GM13977 (cell line): Measurements from ENCODE around the gene ZC3H7A.
"Not testable (repeated sequence)": the region's sequence is repeated elsewhere in the genome, so short reads cannot be mapped to it uniquely, and the experiment has no call there.

Source experiments
- DNase-seq: peaks from one replicate; pipeline ENCODE4 v3.0.0; 2012; ENCODE audit warnings: low spot score
- in situ Hi-C: fragments of 300-500 bp; cut with MboI; formaldehyde crosslinking; loops from one replicate; pipeline ENCODE4 v1.12.0; 2022; ENCODE audit warnings: low sequenced_read_pairs, low pct_unique_long_range_greater_than_20kb, mixed read lengths, inconsistent platforms; ENCODE audit not compliant: unreplicated experiment
- TF ChIP-seq, protein P1 (sequence below): IDR thresholded peaks from 2 replicates; pipeline ENCODE4 v1.5.1; 2012; ENCODE audit warnings: mild to moderate bottlenecking, control low read depth; ENCODE audit not compliant: insufficient read depth; ENCODE audit errors: extremely low read depth, missing control alignments

ZC3H7A gene

GRCh38 chr16:11836650-11837244 is 39.7 kb upstream of the ZC3H7A start:
- no peak for DNase-seq
- in situ Hi-C loops: no loop called here
- TF ChIP-seq, protein P1, sequence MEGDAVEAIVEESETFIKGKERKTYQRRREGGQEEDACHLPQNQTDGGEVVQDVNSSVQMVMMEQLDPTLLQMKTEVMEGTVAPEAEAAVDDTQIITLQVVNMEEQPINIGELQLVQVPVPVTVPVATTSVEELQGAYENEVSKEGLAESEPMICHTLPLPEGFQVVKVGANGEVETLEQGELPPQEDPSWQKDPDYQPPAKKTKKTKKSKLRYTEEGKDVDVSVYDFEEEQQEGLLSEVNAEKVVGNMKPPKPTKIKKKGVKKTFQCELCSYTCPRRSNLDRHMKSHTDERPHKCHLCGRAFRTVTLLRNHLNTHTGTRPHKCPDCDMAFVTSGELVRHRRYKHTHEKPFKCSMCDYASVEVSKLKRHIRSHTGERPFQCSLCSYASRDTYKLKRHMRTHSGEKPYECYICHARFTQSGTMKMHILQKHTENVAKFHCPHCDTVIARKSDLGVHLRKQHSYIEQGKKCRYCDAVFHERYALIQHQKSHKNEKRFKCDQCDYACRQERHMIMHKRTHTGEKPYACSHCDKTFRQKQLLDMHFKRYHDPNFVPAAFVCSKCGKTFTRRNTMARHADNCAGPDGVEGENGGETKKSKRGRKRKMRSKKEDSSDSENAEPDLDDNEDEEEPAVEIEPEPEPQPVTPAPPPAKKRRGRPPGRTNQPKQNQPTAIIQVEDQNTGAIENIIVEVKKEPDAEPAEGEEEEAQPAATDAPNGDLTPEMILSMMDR: no peak

GRCh38 chr16:11835891-11836649 is 39.0 kb upstream of the ZC3H7A start:
- TF ChIP-seq, protein P1: no peak
- no peak for DNase-seq
- in situ Hi-C loops: no loop called here

DNA sequence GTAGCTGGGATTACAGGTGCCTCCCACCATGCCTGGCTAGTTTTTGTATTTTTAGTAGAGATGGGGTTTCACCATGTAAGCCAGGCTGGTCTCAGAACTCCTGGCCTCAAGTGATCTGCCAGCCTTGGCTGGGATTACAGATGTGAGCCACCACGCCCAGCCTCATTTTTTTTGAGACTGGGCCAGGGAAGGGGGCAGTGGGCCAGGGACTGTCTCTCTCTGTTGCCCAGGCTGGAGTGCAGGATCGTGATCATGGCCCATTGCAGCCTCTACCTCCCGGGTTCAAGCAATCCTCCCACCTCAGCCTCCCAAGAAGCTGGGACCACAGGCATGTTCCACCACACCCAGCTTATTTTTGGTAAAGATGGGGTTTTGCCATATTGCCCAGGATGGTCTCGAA is 38.3 kb upstream of the ZC3H7A start:
- TF ChIP-seq, protein P1: no peak
- DNase-seq: no peak
- in situ Hi-C loops: no loop called here

DNA sequence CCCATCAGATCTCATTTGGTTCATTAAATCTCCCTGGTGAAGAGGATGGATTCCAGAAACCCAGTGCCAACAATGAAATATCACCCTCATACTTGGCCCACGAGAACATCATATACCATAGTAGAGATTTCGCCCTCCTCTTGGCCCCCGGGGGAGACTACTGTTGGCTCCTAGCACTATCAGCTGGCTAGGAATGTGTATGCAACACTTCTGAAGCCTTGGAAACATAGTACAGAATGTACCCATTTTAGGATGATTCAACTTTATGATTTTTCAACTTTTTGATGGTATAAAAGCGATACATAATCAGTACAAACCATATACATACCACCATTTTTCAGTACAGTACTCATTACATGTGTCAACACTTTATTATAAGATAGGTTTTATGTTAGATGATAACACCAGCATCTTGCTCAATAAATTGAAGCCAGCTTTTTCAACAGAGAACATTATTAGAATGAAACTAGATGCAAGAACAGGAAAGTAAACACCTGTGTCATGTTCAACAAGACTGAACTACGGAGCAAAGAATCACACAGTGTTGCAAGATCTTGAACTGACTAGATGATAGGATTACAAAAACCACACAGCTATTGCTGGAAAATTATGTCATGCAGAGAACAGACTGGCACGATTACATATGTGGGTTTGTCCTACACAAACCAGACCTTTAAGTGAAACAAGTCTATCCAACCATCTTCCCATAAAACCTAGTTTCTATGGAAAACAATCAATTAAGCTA is 37.1 kb upstream of the ZC3H7A start:
- in situ Hi-C loops: no loop called here
- DNase-seq: peak; percentile 36
- TF ChIP-seq, protein P1: no peak

DNA sequence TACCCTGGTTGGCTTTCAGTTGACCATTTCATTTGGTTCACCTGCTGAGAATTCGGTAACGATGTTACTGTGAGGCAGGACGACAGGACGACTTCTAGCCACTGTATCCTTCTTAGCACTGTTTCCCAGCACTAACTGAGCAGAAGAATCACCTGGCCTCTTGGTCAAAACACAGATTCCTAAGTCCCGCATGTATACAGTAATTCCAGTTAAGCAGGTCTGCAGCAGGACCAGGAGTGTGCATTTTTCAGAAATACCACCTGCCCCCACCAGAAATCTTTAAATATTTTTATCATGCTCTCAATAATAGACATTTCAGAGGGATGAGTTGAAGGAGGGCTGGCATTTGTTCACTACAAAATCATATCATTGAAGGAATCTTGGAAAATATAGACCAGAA is 31.6 kb upstream of the ZC3H7A start:
- TF ChIP-seq, protein P1: no peak
- no peak for DNase-seq
- in situ Hi-C loops: no loop called here

DNA sequence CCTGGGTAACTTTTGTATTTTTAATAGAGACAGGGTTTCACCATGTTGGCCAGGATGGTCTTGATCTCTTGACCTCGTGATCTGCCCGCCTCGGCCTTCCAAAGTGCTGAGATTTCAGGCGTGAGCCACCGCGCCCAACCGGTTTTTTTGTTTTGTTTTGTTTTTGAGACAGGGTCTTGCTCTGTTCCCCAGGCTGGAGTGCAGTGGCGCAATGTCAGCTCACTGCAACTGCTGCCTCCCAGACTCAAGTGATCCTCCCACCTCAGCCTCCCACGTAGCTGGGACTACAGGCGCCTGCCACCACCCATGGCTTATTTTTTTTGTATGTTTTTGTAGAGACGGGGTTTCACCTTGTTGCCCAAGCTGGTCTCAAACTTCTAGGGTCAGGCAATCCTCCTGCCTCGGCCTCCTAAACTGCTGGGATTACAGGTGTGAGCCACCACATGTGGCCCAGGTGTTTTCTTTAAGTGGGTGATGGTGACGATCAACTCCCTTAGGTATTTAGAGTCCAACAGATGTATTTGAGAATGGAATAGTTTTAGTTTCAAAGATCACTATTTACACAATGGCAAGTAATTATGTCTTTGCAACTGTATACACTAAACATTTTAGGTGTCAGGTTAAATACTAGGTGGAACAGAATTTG is 28.6 kb upstream of the ZC3H7A start:
- in situ Hi-C loops, DNase-seq: not testable (repeated sequence)

- TF ChIP-seq, protein P1: no peak
- DNase-seq: no peak
- in situ Hi-C loops: no loop called here
Measured at GRCh38 chr16:11824362-11824761, 27.3 kb upstream of the ZC3H7A start.

DNA sequence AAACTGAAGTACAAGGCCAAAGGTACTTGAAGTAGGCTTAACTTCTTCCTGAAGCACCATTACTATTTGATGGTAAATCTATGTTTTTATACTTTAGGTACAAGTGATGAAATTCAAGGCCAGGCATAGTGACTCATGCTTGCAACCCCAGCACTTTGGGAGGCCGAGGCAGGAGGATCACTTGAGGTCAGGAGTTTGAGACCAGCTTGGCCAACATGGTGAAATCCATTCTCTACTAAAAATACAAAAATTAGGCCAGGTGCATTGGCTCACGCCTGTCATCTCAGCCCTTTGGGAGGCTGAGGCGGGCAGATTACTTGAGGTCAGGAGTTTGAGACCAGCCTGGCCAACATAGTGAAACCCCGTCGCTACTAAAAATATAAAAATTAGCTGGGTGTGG is 26.6 kb upstream of the ZC3H7A start:
- in situ Hi-C loops, DNase-seq: not testable (repeated sequence)
